IMR-90 (cell line): Measurements from ENCODE around the gene ZNF423. TPM values are rescaled to one million over a fixed set of nuclear protein-coding genes. Genes with fewer than 3 reads are reported as not detected.

Experiments
- ATAC-seq: fragments of 200-7000 bp; cut with Tn5 transposase; 2 replicates; pipeline ENCODE4 v1.9.1; 2020; ENCODE audit warnings: low read depth, mild to moderate bottlenecking, moderate library complexity
- BruUV-seq: library from RNA; stranded (reverse); fragments of 400-500 nt; replicated peaks from 2 replicates; lab custom pipeline; 2021; lab: Mats Ljungman, UMichigan
- CTCF ChIA-PET: fragments of 300-600 bp; formaldehyde crosslinking; extraction: SDS; loops from one replicate; lab custom pipeline; 2021; ENCODE audit warnings: antibody characterized with exemption; lab: Yijun Ruan, JAX
- POLR2A ChIA-PET: fragments of 300-600 bp; sonication (Branson Sonifier 250); formaldehyde crosslinking; loops from one replicate; lab custom pipeline; 2022; ENCODE audit warnings: antibody characterized with exemption; ENCODE audit not compliant: unreplicated experiment; lab: Charles Lee
- DNase-seq: peaks from one replicate; pipeline ENCODE4 v3.0.0; 2013
- H2AFZ ChIP-seq: replicated peaks from 2 replicates; pipeline ENCODE3; 2013; ENCODE audit warnings: low read length, mild to moderate bottlenecking; ENCODE audit not compliant: poor library complexity
- H2AK5ac ChIP-seq: 2 replicates; pipeline ENCODE4 v1.6.1; 2013; ENCODE audit warnings: low read depth, low read length, inconsistent platforms
- H2AK9ac ChIP-seq: replicated peaks from 2 replicates; pipeline ENCODE3; 2013; ENCODE audit warnings: mild to moderate bottlenecking, low read depth, low read length, moderate library complexity; ENCODE audit not compliant: poor library complexity
- H2BK120ac ChIP-seq: 2 replicates; pipeline ENCODE4 v1.6.1; 2013; ENCODE audit warnings: low read depth, low read length, inconsistent platforms
- H2BK15ac ChIP-seq: 3 replicates; pipeline ENCODE4 v1.6.1; 2013; ENCODE audit warnings: low read depth, low read length, inconsistent platforms
- H2BK20ac ChIP-seq: 2 replicates; pipeline ENCODE4 v1.6.1; 2013; ENCODE audit warnings: low read depth, mild to moderate bottlenecking, inconsistent platforms, low read length, moderate library complexity
- H2BK5ac ChIP-seq: 2 replicates; pipeline ENCODE4 v1.6.1; 2013; ENCODE audit warnings: mild to moderate bottlenecking, low read depth, low read length, inconsistent platforms; ENCODE audit not compliant: poor library complexity, severe bottlenecking
- H3K14ac ChIP-seq: replicated peaks from 2 replicates; pipeline ENCODE4 v1.6.1; 2013; ENCODE audit warnings: low read depth, low read length, inconsistent platforms
- H3K18ac ChIP-seq: 2 replicates; pipeline ENCODE4 v1.6.1; 2013; ENCODE audit warnings: low read depth, low read length, control low read depth
- H3K23ac ChIP-seq: 2 replicates; pipeline ENCODE4 v1.6.1; 2013; ENCODE audit warnings: low read depth, low read length, inconsistent platforms
- H3K27ac ChIP-seq: 2 replicates; pipeline ENCODE4 v1.5.1; 2013; ENCODE audit warnings: mild to moderate bottlenecking, control low read depth, low read length; ENCODE audit not compliant: insufficient read depth
- H3K27me3 ChIP-seq: 2 replicates; pipeline ENCODE4 v1.6.1; 2013; ENCODE audit warnings: low read length; ENCODE audit not compliant: control insufficient read depth, insufficient read depth
- H3K36me3 ChIP-seq: 2 replicates; pipeline ENCODE4 v1.6.1; 2013; ENCODE audit warnings: low read length, mixed read lengths; ENCODE audit not compliant: control insufficient read depth, insufficient read depth
- H3K4ac ChIP-seq: 2 replicates; pipeline ENCODE4 v1.6.1; 2013; ENCODE audit warnings: low read depth, low read length, inconsistent platforms
- H3K4me1 ChIP-seq: 2 replicates; pipeline ENCODE4 v1.6.1; 2013; ENCODE audit warnings: low read length, mixed read lengths; ENCODE audit not compliant: control insufficient read depth, insufficient read depth
- H3K4me2 ChIP-seq: 2 replicates; pipeline ENCODE4 v1.6.1; 2013; ENCODE audit warnings: low read depth, mild to moderate bottlenecking, control low read depth, low read length, moderate library complexity
- H3K4me3 ChIP-seq: 2 replicates; pipeline ENCODE4 v1.5.1; 2013; ENCODE audit warnings: low read depth, mild to moderate bottlenecking, control low read depth, low read length, moderate library complexity; ENCODE audit not compliant: insufficient read depth
- H3K56ac ChIP-seq: 2 replicates; pipeline ENCODE4 v1.6.1; 2013; ENCODE audit warnings: low read length, inconsistent platforms; ENCODE audit not compliant: insufficient read depth; ENCODE audit errors: extremely low read depth
- H3K79me1 ChIP-seq, 2 experiments: 2 replicates each; pipeline ENCODE4 v1.6.1; 2013; ENCODE audit warnings: low read length in 2 of 2, inconsistent platforms in 1 of 2, low read depth in 1 of 2
- H3K9ac ChIP-seq: 2 replicates; pipeline ENCODE4 v1.6.1; 2013; ENCODE audit warnings: low read depth, low read length, control low read depth
- H3K9me1 ChIP-seq: 2 replicates; pipeline ENCODE4 v1.6.1; 2013; ENCODE audit warnings: low read length, inconsistent platforms; ENCODE audit not compliant: insufficient read depth
- H3K9me3 ChIP-seq: 2 replicates; pipeline ENCODE4 v1.6.1; 2013; ENCODE audit warnings: low read length; ENCODE audit not compliant: control insufficient read depth, insufficient read depth
- H4K20me1 ChIP-seq: 2 replicates; pipeline ENCODE4 v1.6.1; 2013; ENCODE audit warnings: low read length, inconsistent platforms; ENCODE audit not compliant: insufficient read depth
- H4K5ac ChIP-seq: 2 replicates; pipeline ENCODE4 v1.6.1; 2013; ENCODE audit warnings: mild to moderate bottlenecking, low read depth, low read length, control low read depth
- H4K8ac ChIP-seq, 2 experiments: 2 replicates each; pipeline ENCODE4 v1.6.1; 2013; ENCODE audit warnings: low read depth in 2 of 2, low read length in 2 of 2, control low read depth in 1 of 2, inconsistent platforms in 1 of 2
- H4K91ac ChIP-seq: 2 replicates; pipeline ENCODE4 v1.6.1; 2013; ENCODE audit warnings: low read depth, low read length, inconsistent platforms; ENCODE audit not compliant: insufficient read depth
- BHLHE40 ChIP-seq: fragments of 150-350 bp; IDR thresholded peaks from 2 replicates; pipeline ENCODE4 v1.6.1; 2016; ENCODE audit warnings: mild to moderate bottlenecking, low read depth, low read length
- CEBPB ChIP-seq: IDR thresholded peaks from 2 replicates; pipeline ENCODE4 v1.6.1; 2012; ENCODE audit warnings: low read depth, low read length, improper control_type of control experiment
- CHD1 ChIP-seq: IDR thresholded peaks from 2 replicates; pipeline ENCODE4 v1.6.1; 2012; ENCODE audit warnings: low read depth, low read length, improper control_type of control experiment
- NFE2L2 ChIP-seq: fragments of 150-350 bp; IDR thresholded peaks from 2 replicates; pipeline ENCODE4 v1.6.1; 2016; ENCODE audit warnings: low read depth, mild to moderate bottlenecking, low read length
- POLR2A ChIP-seq: IDR thresholded peaks from 2 replicates; pipeline ENCODE4 v1.6.1; 2012; ENCODE audit warnings: mild to moderate bottlenecking, low read depth, low read length
- RAD21 ChIP-seq: IDR thresholded peaks from 2 replicates; pipeline ENCODE4 v1.6.1; 2012; ENCODE audit warnings: low read length, improper control_type of control experiment
- RFX5 ChIP-seq: IDR thresholded peaks from 2 replicates; pipeline ENCODE4 v1.8.0; 2012; ENCODE audit warnings: low read depth, mild to moderate bottlenecking, low read length, moderate library complexity
- SMC3 ChIP-seq: fragments of 150-350 bp; IDR thresholded peaks from 2 replicates; pipeline ENCODE4 v1.6.1; 2016; ENCODE audit warnings: low read depth, mild to moderate bottlenecking, antibody characterized with exemption, low read length, moderate library complexity
- WGBS, 2 experiments: methylation state at CpG; one replicate each; pipeline versions ENCODE4 v1.1.5 to v1.1.7; 2013; ENCODE audit warnings: missing lambda C conversion rate in 2 of 2; ENCODE audit not compliant: insufficient read length in 1 of 2; ENCODE audit errors: extremely low coverage in 2 of 2; 5-methylcytosine and 5-hydroxymethylcytosine counted together
- dilution Hi-C: fragments of 300-500 bp; cut with HindIII; formaldehyde crosslinking; loops from one replicate; pipeline ENCODE4 v1.14.3; 2018; ENCODE audit warnings: low sequenced_read_pairs; ENCODE audit not compliant: unreplicated experiment
- in situ Hi-C: fragments of 300-500 bp; cut with MboI; formaldehyde crosslinking; loops from 3 replicates; pipeline ENCODE4 v1.14.3; 2019; ENCODE audit warnings: low sequenced_read_pairs, inconsistent platforms, mixed read lengths
- intact Hi-C: fragments of 100-400 bp; cut with micrococcal nuclease; formaldehyde crosslinking; loops from 2 replicates; pipeline ENCODE4 v1.10.0; 2022
- polyA plus RNA-seq, 3 experiments: library from polyadenylated mRNA; depleted of rRNA; stranded (reverse); fragments of >200 nt; gene quantifications; 2 replicates each; pipeline ENCODE4 v1.2.3, GENCODE V29; 2012; ENCODE audit warnings: low replicate concordance in 1 of 3
- total RNA-seq: library from RNA; depleted of rRNA; stranded (reverse); fragments of >200 nt; gene quantifications from 2 replicates; pipeline ENCODE4 v1.2.3, GENCODE V29; 2012
- TF ChIP-seq, protein P1 (sequence below): fragments of 150-350 bp; IDR thresholded peaks from 2 replicates; pipeline ENCODE4 v1.6.1; 2016; ENCODE audit warnings: low read depth, mild to moderate bottlenecking, low read length, moderate library complexity, borderline replicate concordance

ZNF423 gene
- total and polyA plus RNA-seq, 2 of the 4 experiments (the other 2 are of a cell fraction), result under 0.01 to 0.10 TPM

DNA sequence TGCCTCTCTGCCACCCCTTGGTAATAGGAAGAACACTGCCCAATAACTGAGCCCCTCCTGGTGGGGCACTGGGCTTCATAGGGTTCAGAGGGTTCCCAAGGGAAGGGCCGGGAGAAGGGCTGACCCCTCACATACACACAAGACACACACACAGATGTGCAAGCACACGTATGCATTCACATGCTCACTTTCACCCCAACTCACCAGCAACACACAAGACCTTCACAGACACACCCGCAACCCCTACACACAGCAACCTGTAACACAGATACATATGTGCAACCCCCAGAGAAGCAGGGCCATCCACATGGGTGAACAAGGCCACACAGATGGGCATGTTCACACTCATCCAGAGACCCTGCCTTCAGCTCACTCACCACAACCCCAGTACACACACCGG lies 225.1 kb downstream of the ZNF423 start:
- TF ChIP-seq SMC3, result no peak
- TF ChIP-seq CEBPB, result no peak
- no peak for TF ChIP-seq BHLHE40
- no peak for TF ChIP-seq RFX5
- TF ChIP-seq POLR2A, result no peak
- TF ChIP-seq NFE2L2, result no peak
- no peak for TF ChIP-seq RAD21
- no peak for TF ChIP-seq CHD1
- TF ChIP-seq, protein P1, sequence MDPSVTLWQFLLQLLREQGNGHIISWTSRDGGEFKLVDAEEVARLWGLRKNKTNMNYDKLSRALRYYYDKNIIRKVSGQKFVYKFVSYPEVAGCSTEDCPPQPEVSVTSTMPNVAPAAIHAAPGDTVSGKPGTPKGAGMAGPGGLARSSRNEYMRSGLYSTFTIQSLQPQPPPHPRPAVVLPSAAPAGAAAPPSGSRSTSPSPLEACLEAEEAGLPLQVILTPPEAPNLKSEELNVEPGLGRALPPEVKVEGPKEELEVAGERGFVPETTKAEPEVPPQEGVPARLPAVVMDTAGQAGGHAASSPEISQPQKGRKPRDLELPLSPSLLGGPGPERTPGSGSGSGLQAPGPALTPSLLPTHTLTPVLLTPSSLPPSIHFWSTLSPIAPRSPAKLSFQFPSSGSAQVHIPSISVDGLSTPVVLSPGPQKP, result no peak
- peaks cover 7% of the 10 kb centered on the region; the same call in 1 of the 2 replicates for H3K9me3 ChIP-seq
- no peak overlapping the region for H3K4me2 ChIP-seq
- H3K18ac ChIP-seq, result no peak overlapping the region
- H3K9ac ChIP-seq, result no peak overlapping the region
- POLR2A ChIA-PET, result no interaction called here
- H4K8ac ChIP-seq, result no peak overlapping the region
- no TSS peak for BruUV-seq
- H2BK20ac ChIP-seq, result no peak overlapping the region
- H3K14ac ChIP-seq, result no peak overlapping the region
- H3K56ac ChIP-seq, result no peak overlapping the region
- no peak overlapping the region for H2BK5ac ChIP-seq
- dilution Hi-C loops (no loop called here), intact Hi-C loops (no loop called here), in situ Hi-C loops (no loop called here)
- H2AK5ac ChIP-seq, result no peak overlapping the region
- no peak overlapping the region for H3K4me3 ChIP-seq
- H3K27me3 ChIP-seq, result peaks cover 3% of the 10 kb centered on the region
- H2AK9ac ChIP-seq, result no peak overlapping the region
- H2BK120ac ChIP-seq, result no peak overlapping the region
- CTCF ChIA-PET, result no interaction called here
- H3K79me1 ChIP-seq, result no peaks in the 10 kb centered on the region
- no peaks in the 10 kb centered on the region for H3K9me1 ChIP-seq
- H4K5ac ChIP-seq, result no peak overlapping the region
- no peak overlapping the region for H3K4ac ChIP-seq
- H4K91ac ChIP-seq, result no peak overlapping the region
- H3K27ac ChIP-seq, result no peak overlapping the region
- no peak overlapping the region for H3K23ac ChIP-seq
- 85% methylated on average over 2 of the region's 4 CpGs; no CpG with 5 or more reads in 1 of the 2 experiments for WGBS, 2 experiments
- no peak for DNase-seq
- H2BK15ac ChIP-seq, result no peak overlapping the region
- H3K4me1 ChIP-seq, result peaks cover 5% of the 10 kb centered on the region; the same call in 1 of the 2 replicates
- H4K20me1 ChIP-seq, result no peaks in the 10 kb centered on the region
- H2AFZ ChIP-seq, result no peak overlapping the region
- no peak for ATAC-seq
- no peaks in the 10 kb centered on the region for H3K36me3 ChIP-seq
